ENCODE data around the gene WFDC1. TPM values are rescaled to one million over a fixed set of nuclear protein-coding genes. Genes with fewer than 3 reads are reported as not detected.

WFDC1 gene
- polyA plus RNA-seq, 1 experiment = 19.9 TPM

- no peak for TF ChIP-seq CTCF (IDR thresholded peaks at IDR 0.05; ENCODE audit: low read depth, low read length)
- DNase-seq (ENCODE audit: low read depth, low spot score) = no peak
- Histone ChIP-seq H3K4me3 (ENCODE audit: low read depth, low read length) (no peak overlapping the region), H3K27ac (ENCODE audit: low read depth, low read length) (no peak overlapping the region), H3K27me3 (ENCODE audit: control insufficient read depth, insufficient read depth, low read length) (peaks cover 26% of the 10 kb centered on the region), H3K9me3 (ENCODE audit: control insufficient read depth, insufficient read depth, low read length) (no peaks in the 10 kb centered on the region; the same call in 1 of the 2 replicates)
- ChIA-PET POLR2A (no interaction called here), CTCF (interaction anchor here (0.6 to 1.2 kb wide), 2 partner anchors 37 to 213 kb away, joined by 3 to 5 read pairs; no protein-coding TSS in a partner anchor)
Observed at GRCh38 chr16:84271037-84271436, 23.6 kb upstream of the WFDC1 start.

GRCh38 chr16:84271866-84272265 is 22.8 kb upstream of the WFDC1 start:
- DNase-seq (ENCODE audit: low read depth, low spot score) = no peak
- H3K4me3 ChIP-seq (ENCODE audit: low read depth, low read length) = no peak overlapping the region
- H3K9me3 ChIP-seq (ENCODE audit: control insufficient read depth, insufficient read depth, low read length) = no peaks in the 10 kb centered on the region; the same call in 1 of the 2 replicates
- ChIA-PET POLR2A (no interaction called here), CTCF (interaction anchor here (1.2 kb wide), 1 partner anchor 212 kb away, joined by 5 read pairs; no protein-coding TSS in a partner anchor)
- peaks cover 26% of the 10 kb centered on the region for H3K27me3 ChIP-seq (ENCODE audit: control insufficient read depth, insufficient read depth, low read length)
- H3K27ac ChIP-seq (ENCODE audit: low read depth, low read length) = no peak overlapping the region
- no peak for TF ChIP-seq CTCF (IDR thresholded peaks at IDR 0.05; ENCODE audit: low read depth, low read length)

- TF ChIP-seq CTCF (IDR thresholded peaks at IDR 0.05; ENCODE audit: low read depth, low read length) = no peak
- H3K4me3 ChIP-seq (ENCODE audit: low read depth, low read length) = no peak overlapping the region
- DNase-seq (ENCODE audit: low read depth, low spot score) = no peak
- H3K27me3 ChIP-seq (ENCODE audit: control insufficient read depth, insufficient read depth, low read length) = peaks cover 23% of the 10 kb centered on the region
- no peaks in the 10 kb centered on the region; the same call in 1 of the 2 replicates for H3K9me3 ChIP-seq (ENCODE audit: control insufficient read depth, insufficient read depth, low read length)
- no peak overlapping the region for H3K27ac ChIP-seq (ENCODE audit: low read depth, low read length)
- POLR2A ChIA-PET = no interaction called here
- CTCF ChIA-PET = no interaction called here
Observed at GRCh38 chr16:84272740-84273320, 21.8 kb upstream of the WFDC1 start.

- CTCF ChIA-PET = interaction anchor here (1.5 kb wide), 1 partner anchor 34 kb away, joined by 8 read pairs; no protein-coding TSS in a partner anchor
- no peak for DNase-seq (ENCODE audit: low read depth, low spot score)
- POLR2A ChIA-PET = no interaction called here
- H3K27me3 ChIP-seq (ENCODE audit: control insufficient read depth, insufficient read depth, low read length) = peaks cover 22% of the 10 kb centered on the region
- H3K4me3 ChIP-seq (ENCODE audit: low read depth, low read length) = no peak overlapping the region
- H3K9me3 ChIP-seq (ENCODE audit: control insufficient read depth, insufficient read depth, low read length) = no peaks in the 10 kb centered on the region; the same call in 1 of the 2 replicates
- H3K27ac ChIP-seq (ENCODE audit: low read depth, low read length) = no peak overlapping the region
- TF ChIP-seq CTCF (IDR thresholded peaks at IDR 0.05; ENCODE audit: low read depth, low read length) = no peak
Observed at GRCh38 chr16:84274515-84274914, 20.2 kb upstream of the WFDC1 start.

GRCh38 chr16:84275585-84276151 is 19.0 kb upstream of the WFDC1 start:
- Histone ChIP-seq H3K27me3 (ENCODE audit: control insufficient read depth, insufficient read depth, low read length) (peaks cover 14% of the 10 kb centered on the region), H3K4me3 (ENCODE audit: low read depth, low read length) (no peak overlapping the region), H3K9me3 (ENCODE audit: control insufficient read depth, insufficient read depth, low read length) (no peaks in the 10 kb centered on the region), H3K27ac (ENCODE audit: low read depth, low read length) (no peak overlapping the region)
- CTCF ChIA-PET = interaction anchor here (1.9 to 4.1 kb wide), 4 partner anchors 19 to 208 kb away, joined by 7 to 86 read pairs (median 33); no protein-coding TSS in a partner anchor
- POLR2A ChIA-PET = interaction anchor here (0.6 kb wide), 1 partner anchor 16 kb away, joined by 8 read pairs; no protein-coding TSS in a partner anchor
- DNase-seq (ENCODE audit: low read depth, low spot score) = no peak
- TF ChIP-seq CTCF (IDR thresholded peaks at IDR 0.05; ENCODE audit: low read depth, low read length) = no peak

Data from AG04450 (cell line).